Endothelial cell of umbilical vein (primary cell): ENCODE measurements around the gene C3orf62. TPM values are rescaled to one million over a fixed set of nuclear protein-coding genes. Genes with fewer than 3 reads are reported as not detected.

Source experiments
- BruUV-seq: library from RNA; stranded (reverse); fragments of 400-500 nt; replicated peaks from 2 replicates; lab custom pipeline; 2021; lab: Mats Ljungman, UMichigan
- CTCF ChIA-PET: fragments of 300-600, 350-600 bp; sonication (Branson Sonifier 250); formaldehyde crosslinking; loops from one replicate; lab custom pipeline; 2021; ENCODE audit warnings: antibody characterized with exemption, inconsistent platforms; lab: Charles Lee
- POLR2A ChIA-PET: fragments of 300-600, 350-600 bp; sonication (Branson Sonifier 250); formaldehyde crosslinking; loops from one replicate; lab custom pipeline; 2021; ENCODE audit warnings: antibody characterized with exemption, inconsistent platforms; lab: Charles Lee
- DNase-seq: peaks from one replicate; pipeline ENCODE4 v3.0.0-alpha.2; 2011; ENCODE audit warnings: low read depth, low spot score
- FAIRE-seq: peaks from 2 replicates; lab custom pipeline; 2011; peaks lifted over from hg19 to GRCh38; lab: Jason Lieb, UNC
- H2AFZ ChIP-seq: 2 replicates; pipeline ENCODE4 v1.6.0; 2012; ENCODE audit warnings: low read depth, low read length, control low read depth, inconsistent platforms
- H3K27ac ChIP-seq: 2 replicates; pipeline ENCODE4 v1.5.1; 2011; ENCODE audit warnings: low read depth, mild to moderate bottlenecking, control low read depth, low read length, moderate library complexity; ENCODE audit not compliant: insufficient read depth
- H3K27me3 ChIP-seq, 2 experiments: 2 replicates each; pipeline versions ENCODE4 v1.6.0 to v1.6.1; 2011; ENCODE audit warnings: low read length in 2 of 2, mixed read lengths in 1 of 2; ENCODE audit not compliant: control insufficient read depth in 2 of 2, insufficient read depth in 2 of 2
- H3K36me3 ChIP-seq, 2 experiments: 2 replicates in 1 of 2; 3 replicates in 1 of 2; pipeline ENCODE4 v1.5.1; 2011; ENCODE audit warnings: low read length in 2 of 2, mild to moderate bottlenecking in 1 of 2, moderate library complexity in 1 of 2; ENCODE audit not compliant: control insufficient read depth in 2 of 2, insufficient read depth in 2 of 2; ENCODE audit errors: extremely low read depth in 1 of 2
- H3K4me1 ChIP-seq: 3 replicates; pipeline ENCODE4 v1.5.1; 2011; ENCODE audit warnings: mild to moderate bottlenecking, low read length; ENCODE audit not compliant: control insufficient read depth, insufficient read depth; ENCODE audit errors: extremely low read depth
- H3K4me2 ChIP-seq: 2 replicates; pipeline ENCODE4 v1.6.1; 2011; ENCODE audit warnings: low read length, control low read depth, mixed read lengths; ENCODE audit not compliant: insufficient read depth
- H3K4me3 ChIP-seq, 3 experiments: fragments of 200-600 bp in 1 of 3; sonication (generic), shearing (Covaris generic) in 1 of 3; replicated peaks in 1 of 3; 2 replicates each; pipeline ENCODE4 v1.5.1; 2011 to 2016; ENCODE audit warnings: control low read depth in 3 of 3, low read length in 3 of 3, mild to moderate bottlenecking in 2 of 3, inconsistent platforms in 1 of 3, low read depth in 1 of 3, moderate library complexity in 1 of 3; ENCODE audit not compliant: insufficient read depth in 1 of 3
- H3K79me2 ChIP-seq: 2 replicates; pipeline ENCODE4 v1.6.0; 2012; ENCODE audit warnings: low read length, inconsistent platforms; ENCODE audit not compliant: control insufficient read depth, insufficient read depth
- H3K9ac ChIP-seq: replicated peaks from 2 replicates; pipeline ENCODE3; 2011; ENCODE audit warnings: low read length, control low read depth; ENCODE audit not compliant: insufficient read depth; ENCODE audit errors: extremely low read depth
- H3K9me1 ChIP-seq: replicated peaks from 3 replicates; pipeline ENCODE4 v1.6.0; 2011; ENCODE audit warnings: mild to moderate bottlenecking, low read length; ENCODE audit not compliant: control insufficient read depth, insufficient read depth; ENCODE audit errors: extremely low read depth
- H3K9me3 ChIP-seq: replicated peaks from 2 replicates; pipeline ENCODE4 v1.5.1; 2012; ENCODE audit warnings: low read length, inconsistent platforms; ENCODE audit not compliant: control insufficient read depth, insufficient read depth
- H4K20me1 ChIP-seq: replicated peaks from 2 replicates; pipeline ENCODE3; 2011; ENCODE audit warnings: mild to moderate bottlenecking, low read length; ENCODE audit not compliant: control insufficient read depth, insufficient read depth; ENCODE audit errors: extremely low read depth
- EZH2 ChIP-seq: IDR thresholded peaks from 2 replicates; pipeline ENCODE4 v1.6.1; 2012; ENCODE audit warnings: borderline replicate concordance, low read depth, mild to moderate bottlenecking, moderate library complexity, low read length, inconsistent platforms; ENCODE audit not compliant: severe bottlenecking
- FOS ChIP-seq: IDR thresholded peaks from 2 replicates; pipeline ENCODE4 v1.6.1; 2011; ENCODE audit warnings: mild to moderate bottlenecking, low read length, moderate library complexity, borderline replicate concordance; ENCODE audit not compliant: insufficient read depth
- GATA2 ChIP-seq: IDR thresholded peaks from 2 replicates; pipeline ENCODE4 v1.7.0; 2011; ENCODE audit warnings: low read depth, mild to moderate bottlenecking, moderate library complexity, mixed read lengths, low read length; ENCODE audit not compliant: insufficient read length, insufficient read depth
- JUN ChIP-seq: IDR thresholded peaks from 2 replicates; pipeline ENCODE4 v1.6.1; 2011; ENCODE audit warnings: borderline replicate concordance, low read depth; ENCODE audit not compliant: insufficient read length, insufficient read depth
- MAX ChIP-seq: IDR thresholded peaks from 2 replicates; pipeline ENCODE4 v1.6.1; 2011; ENCODE audit not compliant: insufficient read depth, insufficient read length
- MYC ChIP-seq: IDR thresholded peaks from one replicate; pipeline ENCODE4 v1.6.1; 2011; ENCODE audit warnings: mild to moderate bottlenecking, low read depth, low read length
- POLR2A ChIP-seq: IDR thresholded peaks from 2 replicates; pipeline ENCODE4 v1.6.1; 2012; ENCODE audit warnings: low read depth, mild to moderate bottlenecking, control low read depth, low read length
- POLR2AphosphoS5 ChIP-seq: IDR thresholded peaks from 2 replicates; pipeline ENCODE4 v1.6.1; 2012; ENCODE audit warnings: low read depth, mild to moderate bottlenecking, control low read depth, low read length, moderate library complexity; ENCODE audit not compliant: insufficient read depth
- dilution Hi-C: fragments of 300-500 bp; cut with MboI; formaldehyde crosslinking; loops from one replicate; pipeline ENCODE4 v1.15.0; 2019; ENCODE audit warnings: low sequenced_read_pairs; ENCODE audit not compliant: extremely low pct_ligation_motif_present
- intact Hi-C: fragments of 100-400 bp; cut with micrococcal nuclease; formaldehyde crosslinking; loops from one replicate; pipeline ENCODE4 v1.10.0; 2022
- polyA plus RNA-seq, 4 experiments: library from polyadenylated mRNA; depleted of rRNA in 3 of 4; stranded (reverse) in 3 of 4; unstranded in 1 of 4; fragments of >200 nt; gene quantifications; 2 replicates each; pipeline versions ENCODE4 v1.2.1 to v1.2.3, GENCODE V29; 2011 to 2012; ENCODE audit warnings: missing spikeins in 1 of 4
- total RNA-seq: library from RNA; stranded (reverse); gene quantifications from 2 replicates; pipeline ENCODE4 v1.2.3, GENCODE V29; 2021
- TF ChIP-seq, protein P1 (sequence below), 2 donors: IDR thresholded peaks; 1 replicate in 1 of 2; 2 replicates in 1 of 2; pipeline ENCODE4 v1.5.1; 2011; ENCODE audit warnings: low read length in 2 of 2, mild to moderate bottlenecking in 2 of 2, moderate library complexity in 2 of 2, control low read depth in 1 of 2, inconsistent platforms in 1 of 2, low read depth in 1 of 2; ENCODE audit not compliant: insufficient read depth in 1 of 2; ENCODE audit errors: extremely low read depth in 1 of 2

C3orf62 gene
- total and polyA plus RNA-seq, 2 donors (not counting 3 experiments of a cell fraction or from before 2014, with no cell fraction given), result 2.8 to 5.6 TPM

GRCh38 chr3:49270156-49270500 is 6.9 kb downstream of the C3orf62 start:
- no peaks in the 10 kb centered on the region for H3K79me2 ChIP-seq
- CTCF ChIA-PET, result interaction anchor here (1.0 to 1.2 kb wide), 2 partner anchors 17 to 99 kb away, joined by 3 to 4 read pairs; partner anchors contain the start of gene KLHDC8B
- no peaks in the 10 kb centered on the region for H3K4me1 ChIP-seq
- H3K4me2 ChIP-seq, result no peak overlapping the region
- no peaks in the 10 kb centered on the region for H4K20me1 ChIP-seq
- BruUV-seq, result no TSS peak
- FAIRE-seq (no peak), DNase-seq (no peak)
- POLR2A ChIA-PET, result interaction anchor here (0.7 kb wide), 2 partner anchors 12 to 239 kb away, joined by 3 read pairs; no protein-coding TSS in a partner anchor
- no peak for TF ChIP-seq GATA2
- TF ChIP-seq, protein P1, sequence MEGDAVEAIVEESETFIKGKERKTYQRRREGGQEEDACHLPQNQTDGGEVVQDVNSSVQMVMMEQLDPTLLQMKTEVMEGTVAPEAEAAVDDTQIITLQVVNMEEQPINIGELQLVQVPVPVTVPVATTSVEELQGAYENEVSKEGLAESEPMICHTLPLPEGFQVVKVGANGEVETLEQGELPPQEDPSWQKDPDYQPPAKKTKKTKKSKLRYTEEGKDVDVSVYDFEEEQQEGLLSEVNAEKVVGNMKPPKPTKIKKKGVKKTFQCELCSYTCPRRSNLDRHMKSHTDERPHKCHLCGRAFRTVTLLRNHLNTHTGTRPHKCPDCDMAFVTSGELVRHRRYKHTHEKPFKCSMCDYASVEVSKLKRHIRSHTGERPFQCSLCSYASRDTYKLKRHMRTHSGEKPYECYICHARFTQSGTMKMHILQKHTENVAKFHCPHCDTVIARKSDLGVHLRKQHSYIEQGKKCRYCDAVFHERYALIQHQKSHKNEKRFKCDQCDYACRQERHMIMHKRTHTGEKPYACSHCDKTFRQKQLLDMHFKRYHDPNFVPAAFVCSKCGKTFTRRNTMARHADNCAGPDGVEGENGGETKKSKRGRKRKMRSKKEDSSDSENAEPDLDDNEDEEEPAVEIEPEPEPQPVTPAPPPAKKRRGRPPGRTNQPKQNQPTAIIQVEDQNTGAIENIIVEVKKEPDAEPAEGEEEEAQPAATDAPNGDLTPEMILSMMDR (IDR thresholded peaks at IDR 0.05; ENCODE audit: extremely low read depth in 1 of 2, insufficient read depth in 1 of 2, low read depth in 1 of 2, low read length in 2 of 2), result no peak
- TF ChIP-seq JUN, result no peak
- TF ChIP-seq MYC, result no peak
- no peak for TF ChIP-seq EZH2
- TF ChIP-seq FOS, result no peak
- TF ChIP-seq POLR2A, result no peak
- no peak for TF ChIP-seq POLR2AphosphoS5
- TF ChIP-seq MAX, result no peak
- H3K9me1 ChIP-seq, result no peaks in the 10 kb centered on the region
- no peaks in the 10 kb centered on the region for H3K27me3 ChIP-seq
- H3K4me3 ChIP-seq, result no peak overlapping the region
- H3K36me3 ChIP-seq, result no peaks in the 10 kb centered on the region
- H3K9me3 ChIP-seq, result no peaks in the 10 kb centered on the region
- dilution Hi-C loops (no loop called here), intact Hi-C loops (no loop called here)
- H3K27ac ChIP-seq, result no peak overlapping the region
- H3K9ac ChIP-seq, result no peak overlapping the region
- no peak overlapping the region for H2AFZ ChIP-seq
